IMR-90 (cell line): ENCODE data around the gene CD274.

ENCODE experiments used
- CEBPB ChIP-seq: IDR thresholded peaks from 2 replicates; pipeline ENCODE4 v1.6.1; 2012; ENCODE audit warnings: low read depth, low read length, improper control_type of control experiment
- CTCF ChIP-seq: conservative IDR thresholded peaks from 2 replicates; pipeline ENCODE4 v1.5.1; 2012; ENCODE audit warnings: mild to moderate bottlenecking, low read depth, low read length, improper control_type of control experiment
- POLR2A ChIP-seq: IDR thresholded peaks from 2 replicates; pipeline ENCODE4 v1.6.1; 2012; ENCODE audit warnings: mild to moderate bottlenecking, low read depth, low read length
- USF2 ChIP-seq: fragments of 150-350 bp; IDR thresholded peaks from 2 replicates; pipeline ENCODE4 v1.6.1; 2017; ENCODE audit warnings: mild to moderate bottlenecking, antibody characterized with exemption, low read length, low read depth

GRCh38 chr9:5443850-5444249 lies 6.5 kb upstream of the CD274 start:
- TF ChIP-seq USF2 (no peak), CTCF (no peak), POLR2A (no peak), CEBPB (no peak)
